GM21447 (cell line): ENCODE data around the gene CCDC186.

Experiments
- ATAC-seq: cut with Tn5 transposase; IDR thresholded peaks from one replicate; pipeline ENCODE4 v1.9.1; 2021; ENCODE audit not compliant: unreplicated experiment

Gene CCDC186

DNA sequence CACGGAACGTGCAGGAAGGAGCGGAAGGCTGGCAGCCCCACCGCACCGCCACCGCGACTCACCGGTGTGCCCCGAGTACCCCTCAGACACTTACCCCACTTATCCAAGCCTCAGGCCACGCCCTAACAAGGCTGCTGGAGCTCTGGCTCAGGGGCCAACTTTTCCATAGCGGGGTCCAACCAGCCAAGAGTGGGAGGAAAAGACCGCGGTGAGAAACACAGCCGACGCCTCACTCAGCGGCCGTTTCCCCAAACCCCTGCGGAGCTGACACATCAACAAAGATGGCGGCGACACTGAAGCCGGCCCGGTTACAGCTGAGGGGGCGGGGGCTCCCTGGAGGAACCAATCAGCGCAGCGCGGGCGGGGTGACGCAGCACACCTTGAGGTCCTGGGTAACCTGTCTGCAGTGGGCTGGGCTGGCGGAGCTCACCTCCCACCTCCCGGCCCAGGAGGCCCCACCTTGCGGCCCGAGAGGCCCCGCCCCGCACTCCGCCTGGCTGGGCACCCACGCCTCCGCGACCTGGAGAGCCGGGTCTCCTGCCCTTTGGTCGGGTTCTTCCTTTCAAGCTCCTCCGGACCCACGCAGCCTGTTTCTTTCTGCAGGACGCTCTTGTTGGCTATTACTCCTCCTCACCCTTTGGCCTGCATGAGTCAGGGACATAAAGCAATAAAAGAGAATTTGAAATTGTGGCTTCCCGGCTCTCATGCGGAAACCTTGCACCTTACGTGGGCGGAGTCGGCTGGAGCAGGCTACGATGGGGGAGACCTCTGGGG lies at the start of gene CCDC186:
CCDC186 (minus strand) TSS at position 283 of the 774 bp plus-strand sequence. CDS start 10,935 bp downstream, outside the sequence.
- ATAC-seq, result peak; percentile 97

GRCh38 chr10:114223066-114223465 lies 49.1 kb upstream of the CCDC186 start:
- no peak for ATAC-seq

GRCh38 chr10:114221235-114221634 lies 47.2 kb upstream of the CCDC186 start:
- ATAC-seq, result no peak

- ATAC-seq, result no peak
Measured at GRCh38 chr10:114220281-114220680, 46.3 kb upstream of the CCDC186 start.

DNA sequence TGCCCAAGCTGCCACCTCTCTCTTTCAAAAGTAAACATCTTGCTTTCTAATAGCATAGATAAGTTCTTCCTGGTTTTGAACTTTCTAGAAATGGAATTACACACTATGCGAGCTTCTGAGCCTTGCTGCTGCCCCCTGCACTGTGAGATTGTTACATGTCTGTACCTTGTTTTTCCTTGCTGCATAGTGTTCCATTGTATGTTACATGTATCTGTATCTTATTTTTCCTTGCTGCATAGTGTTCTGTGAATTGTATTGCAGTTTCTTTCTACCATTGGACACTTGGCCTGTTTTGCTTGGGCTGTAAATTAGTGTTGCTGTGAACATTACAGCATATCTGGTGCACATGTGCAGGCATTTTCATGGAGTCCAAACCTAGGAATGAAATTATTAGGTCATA lies 41.0 kb upstream of the CCDC186 start:
- ATAC-seq, result no peak

DNA sequence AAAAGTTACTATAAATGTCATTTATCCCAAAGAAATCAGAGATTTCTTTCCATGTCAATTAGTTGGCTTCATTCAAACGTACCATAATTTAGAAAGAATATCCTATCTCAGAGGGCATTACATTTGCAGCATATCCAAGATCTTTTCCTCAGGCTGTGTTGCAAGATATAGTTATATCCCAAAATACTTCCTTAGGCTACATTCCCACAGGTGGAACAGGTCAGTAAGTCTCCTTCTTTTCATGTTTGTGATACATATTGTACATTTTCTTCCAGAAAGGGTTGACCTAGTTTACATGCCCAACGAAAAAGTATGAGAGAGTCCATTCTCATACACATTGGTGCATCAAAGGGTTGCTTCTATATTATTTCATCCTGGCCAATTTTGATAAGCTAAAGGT lies 38.1 kb upstream of the CCDC186 start:
- ATAC-seq, result no peak

DNA sequence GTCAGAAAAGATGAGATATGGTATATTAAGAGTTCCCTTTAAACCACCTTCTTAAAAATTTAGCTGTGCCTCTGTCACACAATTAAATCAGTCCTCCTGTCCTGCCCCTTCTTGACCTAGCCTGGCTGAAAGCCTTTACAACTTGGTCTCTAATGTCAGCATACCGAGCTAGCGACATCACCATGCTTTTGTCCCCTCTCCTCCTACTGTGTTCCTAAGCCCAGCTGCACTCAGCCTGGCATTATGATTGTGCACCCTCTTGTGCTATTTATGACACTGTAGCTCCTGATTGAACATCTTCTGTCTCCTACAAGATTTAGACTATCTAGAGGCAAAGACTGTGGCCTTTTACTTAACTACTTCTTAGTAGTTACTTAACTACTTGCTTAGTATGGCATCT lies 34.3 kb upstream of the CCDC186 start:
- ATAC-seq, result no peak

DNA sequence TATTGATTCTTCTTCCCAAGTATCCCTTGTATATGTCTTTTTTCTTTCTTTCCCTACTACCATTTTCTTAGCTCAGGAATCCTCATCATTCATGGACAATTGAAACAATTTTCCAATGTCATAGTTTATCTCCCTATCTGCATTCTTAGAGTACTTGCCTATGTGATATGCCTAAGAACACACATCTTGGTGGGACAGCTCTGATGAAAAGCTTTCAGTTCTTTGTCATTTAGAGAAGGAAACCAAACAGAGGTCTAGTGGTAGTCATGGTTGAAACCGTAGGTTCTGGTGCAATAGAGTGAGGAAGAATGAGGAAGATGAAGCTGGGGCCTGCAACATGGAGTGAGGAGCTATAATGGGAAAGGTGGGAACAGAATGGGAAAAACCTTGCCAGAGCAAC lies 33.3 kb upstream of the CCDC186 start:
- no peak for ATAC-seq

- no peak for ATAC-seq
Measured at GRCh38 chr10:114206902-114207301, 32.9 kb upstream of the CCDC186 start.

DNA sequence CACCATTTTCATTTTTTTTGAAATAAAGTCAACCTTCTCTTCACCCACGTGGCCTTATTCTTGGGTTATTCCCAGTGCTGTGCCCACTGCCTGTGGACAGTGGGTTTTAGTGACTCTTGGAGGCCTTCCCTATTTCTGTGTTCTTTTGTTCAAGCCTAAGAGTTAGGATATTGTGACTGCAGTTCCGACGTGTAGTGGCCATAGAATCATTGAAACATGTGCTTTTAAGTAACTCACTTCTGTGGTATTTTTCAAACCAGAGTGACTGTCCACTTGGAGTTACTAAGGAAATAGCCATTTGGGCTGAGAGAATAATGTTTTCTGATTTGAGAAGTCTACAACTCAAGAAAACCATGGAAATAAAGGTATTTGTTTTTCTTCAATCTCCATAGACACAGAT lies 28.8 kb upstream of the CCDC186 start:
- no peak for ATAC-seq

DNA sequence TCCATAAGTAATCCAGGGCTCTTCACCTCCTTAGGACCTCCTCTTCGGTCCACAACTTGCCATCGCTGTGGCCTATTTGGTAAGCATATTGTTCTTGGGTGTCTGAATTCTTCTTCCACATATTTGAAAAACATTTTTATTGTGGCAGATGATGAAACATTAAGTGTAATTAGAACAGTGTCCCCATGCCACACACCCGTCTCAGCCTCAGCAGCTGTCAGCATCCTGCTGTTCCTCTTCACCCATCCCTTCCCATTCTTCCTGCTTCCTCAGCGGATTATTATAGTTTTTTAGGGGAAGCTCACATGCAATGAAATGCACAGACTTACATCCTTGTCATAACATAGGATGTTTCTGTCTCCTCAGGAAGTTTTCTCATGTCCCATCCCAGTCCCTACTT lies 25.2 kb upstream of the CCDC186 start:
- ATAC-seq, result no peak

DNA sequence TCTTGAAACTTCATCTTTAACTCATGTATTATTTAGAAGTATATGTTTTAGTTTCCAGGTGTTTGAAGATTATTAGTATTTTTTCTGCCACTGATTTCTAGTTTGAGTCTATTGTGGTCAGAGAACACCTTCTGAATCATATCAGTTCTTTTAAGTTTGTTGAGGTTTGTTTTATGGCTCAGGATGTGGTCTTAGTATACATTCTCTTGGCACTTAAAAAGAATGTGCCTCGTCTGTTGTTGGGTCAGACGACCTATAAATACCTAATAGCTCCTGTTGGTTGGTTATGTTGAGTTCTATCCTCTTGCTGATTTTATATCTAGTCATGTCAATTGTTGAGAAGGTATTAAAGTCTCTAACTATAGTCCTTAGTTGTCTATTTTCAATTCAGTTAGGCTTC lies 21.1 kb upstream of the CCDC186 start:
- ATAC-seq, result peak; percentile 79

- ATAC-seq, result no peak
Measured at GRCh38 chr10:114189700-114190099, 15.7 kb upstream of the CCDC186 start.

GRCh38 chr10:114188900-114189299 lies 14.9 kb upstream of the CCDC186 start:
- ATAC-seq, result no peak

DNA sequence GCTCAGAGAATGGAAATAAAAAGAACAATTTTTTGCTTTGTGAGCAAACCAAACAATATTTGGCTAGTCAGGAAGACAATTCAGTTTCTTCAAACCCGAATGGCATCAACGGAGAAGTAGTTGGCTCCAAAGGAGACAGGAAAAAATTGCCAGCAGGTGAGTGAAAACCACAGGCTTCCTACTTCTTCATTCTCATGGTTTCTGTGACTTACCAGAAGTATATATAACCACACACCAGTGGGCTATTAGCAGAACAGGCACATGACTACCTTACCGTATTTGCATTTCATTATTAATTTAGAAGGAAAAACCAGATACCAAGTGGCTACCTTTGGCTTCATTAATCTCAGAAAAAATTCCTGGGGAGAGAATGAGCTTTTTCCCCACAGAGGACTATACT lies 14.0 kb upstream of the CCDC186 start:
- no peak for ATAC-seq

- no peak for ATAC-seq
Measured at GRCh38 chr10:114184276-114184675, 10.3 kb upstream of the CCDC186 start.

DNA sequence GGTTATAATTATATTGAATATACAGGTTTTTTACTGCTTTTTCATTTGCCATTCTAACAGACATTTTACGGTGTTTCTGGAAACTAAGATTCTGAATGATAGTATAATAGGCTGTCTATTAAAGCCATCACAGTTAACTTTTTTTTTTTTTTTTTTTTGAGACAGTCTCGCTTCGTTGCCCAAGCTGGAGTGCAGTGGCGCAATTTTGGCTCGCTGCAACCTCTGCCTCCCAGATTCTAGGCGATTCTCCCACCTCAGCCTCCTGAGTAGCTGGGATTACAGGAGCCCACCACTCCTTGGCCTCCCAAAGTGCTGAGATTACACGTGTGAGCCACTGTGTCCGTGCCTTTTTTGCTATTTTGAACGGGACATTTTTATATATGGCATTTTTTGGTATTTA lies 9.6 kb upstream of the CCDC186 start:
- ATAC-seq, result no peak

GRCh38 chr10:114181971-114182370 lies 8.0 kb upstream of the CCDC186 start:
- ATAC-seq, result no peak

GRCh38 chr10:114180937-114181336 lies 6.9 kb upstream of the CCDC186 start:
- ATAC-seq, result no peak

- no peak for ATAC-seq
Measured at GRCh38 chr10:114179747-114180146, 5.7 kb upstream of the CCDC186 start.

DNA sequence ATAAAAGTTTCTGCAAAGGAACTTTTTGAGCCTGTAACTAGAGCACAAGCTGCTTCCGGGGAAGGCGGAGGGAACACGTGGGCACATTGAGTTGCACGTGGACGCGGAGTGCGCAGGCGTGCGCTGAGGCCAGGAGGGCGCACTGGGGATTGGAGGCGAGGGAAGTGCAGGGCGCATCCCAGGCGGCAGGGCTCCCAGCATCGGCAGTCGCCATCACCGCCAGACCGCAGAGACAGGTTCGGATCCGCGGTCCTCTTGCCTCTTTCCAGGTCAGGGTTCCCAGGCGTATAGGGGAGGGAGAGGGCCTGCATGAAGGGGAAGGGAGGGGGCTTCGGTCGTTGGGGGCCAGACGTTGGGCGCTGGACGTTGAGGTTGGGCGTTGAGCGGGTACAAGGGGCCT lies 5.1 kb upstream of the CCDC186 start, which contains the start of gene TDRD1:
TDRD1 (plus strand) TSS at position 206 of the 400 bp plus-strand sequence. CDS start 8,479 bp downstream, outside the sequence.
- ATAC-seq, result no peak

DNA sequence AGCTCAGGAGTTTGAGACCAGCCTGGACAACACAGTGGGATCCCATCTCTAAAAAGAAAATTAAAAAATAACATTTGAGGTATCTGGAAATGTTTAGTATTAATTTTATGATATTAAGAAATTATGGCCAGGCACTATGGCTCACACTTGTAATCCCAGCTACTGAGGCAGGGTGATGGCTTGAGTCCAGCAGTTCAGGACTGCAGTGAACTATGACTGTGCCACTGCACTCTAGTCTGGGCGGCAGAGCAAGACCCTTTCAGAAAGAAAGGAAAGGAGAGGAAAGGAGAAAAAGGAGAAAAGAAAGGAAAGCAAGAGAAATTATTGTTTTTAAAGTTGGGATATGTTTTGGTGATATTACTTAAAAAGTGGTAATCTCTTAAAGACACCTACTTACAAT lies 2.5 kb upstream of the CCDC186 start:
- ATAC-seq, result no peak

DNA sequence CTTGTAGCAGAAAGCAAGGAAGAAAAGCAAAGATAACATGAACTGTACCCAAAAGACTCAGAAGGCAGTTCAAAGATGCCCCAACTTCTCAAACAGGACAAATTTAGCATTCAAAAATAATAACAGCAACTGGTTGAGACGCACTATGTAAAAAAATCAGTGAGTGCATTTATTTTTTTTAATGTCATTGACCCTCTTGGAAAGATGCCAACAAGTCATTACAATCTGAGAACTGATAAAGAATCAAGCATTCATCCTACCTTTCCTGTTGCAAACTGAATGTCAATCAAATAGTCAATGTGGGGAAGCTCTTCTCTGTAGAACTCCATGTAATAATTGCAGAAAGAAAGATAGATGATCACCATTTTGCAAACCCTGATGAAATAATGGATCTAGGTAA lies 1.7 kb upstream of the CCDC186 start:
- no peak for ATAC-seq
